CD4-positive, alpha-beta T cell treated with Interleukin-6 at 100 ng/mL for 8 hours (primary cell): ENCODE results near the gene CAPN5.
"Not testable (repeated sequence)": the region's sequence is repeated elsewhere in the genome, so short reads cannot be mapped to it uniquely, and the experiment has no call there.

Source experiments
- DNase-seq: peaks from one replicate; pipeline ENCODE4 v3.0.0-alpha.2; 2020; ENCODE audit warnings: mixed read lengths, low spot score

Gene CAPN5

DNA sequence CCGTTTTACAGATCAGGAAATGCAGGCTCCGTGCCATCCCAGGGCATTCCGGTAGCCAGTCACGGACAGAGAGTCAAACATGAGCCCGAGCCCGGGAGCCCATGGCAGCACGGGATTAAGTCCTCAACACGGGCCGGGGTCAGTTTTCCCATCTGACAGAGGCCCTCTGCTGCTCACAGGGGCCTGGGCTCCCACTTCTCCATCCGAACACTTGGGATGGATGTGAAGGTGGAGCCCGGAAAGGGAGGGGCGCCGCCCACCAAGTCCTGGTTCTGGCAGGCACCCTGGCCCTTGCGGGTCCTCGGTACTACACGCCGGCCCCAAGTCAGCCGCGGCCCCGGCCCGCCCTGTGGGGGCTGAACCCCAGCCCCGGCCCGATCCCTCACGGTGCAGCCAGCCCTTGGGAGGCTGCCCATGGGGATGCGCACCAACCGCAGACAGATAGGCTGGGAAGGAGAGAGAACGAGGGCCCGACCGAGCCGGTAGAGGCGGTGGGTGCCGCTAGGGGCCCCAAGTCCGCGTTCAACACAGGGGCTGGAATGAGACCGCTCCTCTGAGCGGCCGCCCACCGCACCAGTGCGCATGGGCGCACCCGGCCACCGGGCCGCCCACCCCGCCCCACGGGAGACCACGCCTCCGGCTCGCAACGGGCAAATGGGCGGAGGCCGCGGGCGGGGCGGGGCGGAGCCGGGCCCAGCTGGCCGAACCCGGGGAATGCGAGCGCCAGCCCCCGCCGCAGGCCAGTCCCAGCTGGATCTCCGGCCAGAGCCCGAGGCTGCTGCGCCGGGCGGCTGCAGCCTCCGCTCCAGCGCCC is at the start of gene CAPN5:
CAPN5 (plus strand) TSS at position 743 of the 814 bp plus-strand sequence. CDS start 17,916 bp downstream, outside the sequence.
- peak; percentile 84 for DNase-seq

GRCh38 chr11:77018396-77018924 is 48.3 kb upstream of the CAPN5 start:
- not testable (repeated sequence) for DNase-seq

DNA sequence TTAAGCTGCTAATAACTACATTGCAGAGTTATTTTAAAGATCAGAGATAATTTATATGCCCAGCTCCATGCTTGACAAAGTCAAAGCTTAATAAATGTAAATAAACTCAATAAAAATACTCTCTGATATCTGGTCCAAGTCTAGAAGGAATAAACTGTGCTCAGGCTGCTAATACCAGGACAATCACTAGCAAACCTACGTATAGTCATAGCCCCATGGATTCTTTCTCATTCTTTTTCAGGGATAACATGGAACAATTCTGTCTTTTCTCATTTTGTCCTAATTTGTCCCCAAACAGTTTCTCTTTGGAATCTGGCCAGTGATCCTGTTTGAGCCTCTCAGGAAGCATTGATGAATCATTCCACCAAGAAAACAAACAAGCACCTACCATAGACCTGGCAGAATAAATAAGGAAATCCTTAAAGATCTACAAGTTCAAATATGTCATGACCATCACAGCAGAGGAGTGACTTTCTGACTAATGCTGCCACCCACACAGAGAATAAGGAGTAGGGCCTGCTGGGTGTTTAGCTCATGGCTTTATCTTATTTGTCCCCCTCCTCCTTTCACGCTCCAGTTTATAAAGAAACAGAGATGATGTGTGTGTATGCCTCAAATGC is 46.7 kb upstream of the CAPN5 start:
- DNase-seq: no peak

DNA sequence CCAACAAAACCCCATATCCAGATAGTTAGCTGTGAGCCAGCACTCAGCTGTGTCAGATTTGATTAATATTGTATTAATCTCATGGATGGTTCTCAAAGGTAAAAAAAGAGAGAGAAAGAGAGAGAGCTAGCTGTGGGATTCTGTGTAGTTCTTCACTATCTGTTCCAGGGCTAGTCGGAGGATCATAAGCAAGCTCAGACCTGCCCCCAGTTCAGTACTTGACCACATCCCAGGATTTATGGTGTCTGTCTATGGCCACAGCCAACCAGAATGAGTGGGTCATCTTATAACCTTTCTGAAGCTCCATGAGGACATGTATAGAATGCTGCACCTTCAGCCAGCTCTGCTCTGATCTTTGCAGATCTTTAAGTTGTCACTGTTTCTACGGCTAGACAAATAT is 46.0 kb upstream of the CAPN5 start:
- DNase-seq: no peak

DNA sequence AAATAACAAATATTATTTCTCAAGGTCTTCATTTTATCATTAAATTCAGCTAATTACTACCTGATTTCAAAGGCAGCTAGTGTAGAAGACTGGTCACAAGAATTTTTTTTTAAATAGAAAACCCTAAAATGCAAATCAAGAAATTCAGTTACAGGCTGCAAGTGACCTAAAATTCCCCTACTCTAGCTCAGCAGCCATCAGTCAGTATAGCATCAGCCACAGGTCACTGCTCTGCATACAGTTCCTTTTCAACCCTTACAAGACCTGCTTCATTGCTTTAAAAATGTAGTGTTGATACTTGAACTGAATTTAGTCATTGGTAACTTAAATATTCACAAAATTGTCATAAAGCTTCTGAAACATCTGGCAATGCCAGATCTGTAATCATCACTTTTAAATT is 42.0 kb upstream of the CAPN5 start:
- DNase-seq: no peak

- no peak for DNase-seq
These were observed 40.5 kb upstream of the CAPN5 start for GRCh38 chr11:77026221-77026620.

DNA sequence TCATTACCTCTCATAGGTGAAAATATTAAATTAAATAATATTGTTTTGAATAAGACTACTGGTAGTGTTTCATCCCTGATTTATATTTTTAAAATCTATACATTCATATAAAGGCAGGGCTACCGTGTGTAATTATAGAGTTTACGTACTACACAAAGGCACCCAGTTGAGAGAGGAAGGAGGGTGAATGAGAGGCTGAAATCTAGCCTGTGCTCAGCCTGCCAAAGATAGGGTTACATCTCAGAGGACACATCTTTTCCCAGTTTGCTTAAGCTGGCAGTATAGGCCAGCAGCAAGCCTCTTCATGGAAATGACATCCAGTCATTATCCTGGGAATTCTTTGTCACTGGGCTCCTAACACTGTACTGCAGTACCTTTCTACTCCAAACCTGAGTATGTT is 40.0 kb upstream of the CAPN5 start:
- no peak for DNase-seq

GRCh38 chr11:77027275-77027674 is 39.5 kb upstream of the CAPN5 start:
- DNase-seq: no peak

DNA sequence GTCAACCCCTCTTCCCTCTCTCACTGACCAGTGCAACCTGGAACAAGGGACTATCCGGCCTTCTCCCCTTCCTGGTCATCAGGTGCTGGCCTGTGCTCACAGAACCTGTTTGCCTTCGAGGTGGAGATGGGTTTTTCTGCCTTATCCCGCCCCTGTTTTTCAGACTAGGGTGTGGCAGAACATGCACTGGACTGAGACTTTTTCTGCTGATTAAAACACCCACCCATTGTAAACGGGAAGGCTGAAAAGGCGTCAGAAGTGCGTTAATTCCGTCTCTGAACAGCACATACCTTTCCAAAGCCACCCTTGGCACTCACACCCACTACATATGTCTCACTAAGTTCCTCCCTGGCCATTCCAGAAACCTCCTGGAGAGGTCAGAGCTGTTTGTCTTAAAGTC is 36.9 kb upstream of the CAPN5 start:
- no peak for DNase-seq

DNA sequence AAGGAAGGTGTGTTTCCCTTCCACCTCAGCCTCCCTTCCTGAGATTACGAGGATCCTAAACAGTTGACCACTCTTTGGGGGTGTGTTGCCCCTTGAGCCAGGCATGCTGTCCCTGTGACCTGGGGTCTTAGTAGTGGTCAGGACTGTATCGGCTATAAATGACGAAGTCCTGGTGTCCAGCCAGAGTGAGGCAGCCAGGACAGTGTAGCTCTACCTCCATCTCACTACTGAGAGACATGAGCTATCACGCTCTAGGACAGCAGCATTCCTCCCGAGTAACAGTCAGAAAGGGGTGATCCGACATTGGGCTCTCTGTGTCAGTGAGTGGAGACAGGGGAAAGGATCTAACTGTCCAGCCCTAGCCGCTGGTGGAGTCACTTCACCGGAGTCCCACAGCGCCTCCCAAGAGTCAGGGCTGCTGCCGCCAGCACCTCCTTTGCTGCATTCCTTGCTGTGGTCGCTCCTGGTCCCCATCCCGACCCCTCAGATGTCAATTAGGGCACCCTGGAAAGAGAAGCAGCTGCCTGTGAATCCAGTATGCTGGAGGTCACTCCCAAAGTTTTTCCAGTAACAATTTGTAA is 35.8 kb upstream of the CAPN5 start:
- DNase-seq: no peak

- DNase-seq: no peak
These were observed 35.2 kb upstream of the CAPN5 start for GRCh38 chr11:77031599-77031998.

DNA sequence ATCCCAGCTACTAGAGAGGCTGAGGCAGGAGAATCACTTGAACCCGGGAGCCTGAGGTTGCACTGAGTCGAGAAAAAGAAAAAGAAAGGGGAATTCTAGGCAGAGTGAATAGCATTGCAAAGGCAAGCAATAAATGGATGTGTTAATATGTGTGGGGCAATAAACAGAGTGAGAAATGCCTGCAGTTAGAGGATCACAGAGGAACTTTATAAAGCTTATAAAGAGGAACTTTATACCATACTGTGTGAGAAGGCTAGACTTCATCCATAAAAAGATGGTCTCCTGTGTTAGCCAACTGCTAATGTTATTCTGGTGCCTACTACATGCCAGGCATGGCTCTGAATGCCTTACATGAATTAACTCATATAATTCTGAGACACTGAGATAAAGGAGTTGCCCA is 31.7 kb upstream of the CAPN5 start:
- DNase-seq: no peak

GRCh38 chr11:77035580-77035979 is 31.2 kb upstream of the CAPN5 start:
- DNase-seq: no peak

DNA sequence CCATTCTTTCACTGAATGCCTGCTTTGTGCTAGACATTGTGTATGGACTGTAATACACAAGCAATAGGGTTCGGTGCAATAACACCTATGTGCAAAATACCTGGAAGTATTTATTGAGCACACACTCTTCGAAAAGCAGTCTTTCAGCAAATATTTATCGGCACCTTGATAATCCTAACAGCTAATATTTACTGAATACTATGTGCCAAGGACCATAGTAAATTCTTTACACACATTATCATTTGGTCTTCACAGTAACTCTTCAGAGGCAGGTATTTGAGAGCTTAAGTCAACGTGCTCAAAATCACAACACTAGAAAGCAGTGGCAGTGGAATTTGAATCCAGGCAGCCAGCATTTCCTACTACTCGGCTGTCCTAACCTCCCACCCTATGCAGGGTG is 30.4 kb upstream of the CAPN5 start:
- DNase-seq: no peak

GRCh38 chr11:77037057-77037456 is 29.7 kb upstream of the CAPN5 start:
- no peak for DNase-seq

DNA sequence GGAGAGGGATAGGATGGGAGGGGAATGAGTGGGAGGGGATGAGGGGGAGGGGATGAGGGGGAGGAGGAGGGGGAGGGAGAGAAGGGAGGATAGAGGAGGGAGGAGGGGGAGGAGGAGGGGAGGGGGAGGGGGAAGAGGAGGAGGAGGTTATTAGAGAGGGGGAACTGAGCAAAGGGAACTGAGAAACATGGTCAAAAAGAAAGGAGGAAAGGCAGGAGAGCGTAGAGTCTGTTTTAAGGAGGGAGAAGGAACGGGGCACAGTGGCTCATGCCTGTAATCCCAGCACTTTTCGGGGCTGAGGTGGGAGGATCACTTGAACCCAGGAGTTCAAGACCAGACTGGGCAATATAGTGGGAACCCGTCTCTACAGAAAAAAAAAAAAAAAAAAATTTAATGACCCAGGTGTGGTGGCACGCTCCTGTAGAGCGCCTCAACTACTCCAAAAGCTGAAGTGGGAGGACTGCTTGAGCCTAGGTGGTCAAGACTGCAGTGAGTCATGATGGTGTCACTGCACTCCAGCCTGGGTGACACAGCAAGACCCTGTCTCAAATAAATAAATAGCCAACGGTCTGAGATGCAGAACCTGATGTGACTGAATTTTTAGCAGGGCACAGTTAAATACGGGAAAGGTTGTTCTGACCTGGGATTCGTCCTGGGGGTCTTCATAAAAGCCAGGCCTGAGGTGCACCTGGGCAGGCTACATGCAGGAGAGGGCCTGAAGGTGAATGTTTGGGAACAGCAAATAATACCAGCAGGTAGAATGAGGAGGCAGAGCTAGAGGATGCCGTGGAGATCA is 28.5 kb upstream of the CAPN5 start:
- DNase-seq: no peak

GRCh38 chr11:77038825-77039326 is 27.9 kb upstream of the CAPN5 start:
- DNase-seq: no peak

DNA sequence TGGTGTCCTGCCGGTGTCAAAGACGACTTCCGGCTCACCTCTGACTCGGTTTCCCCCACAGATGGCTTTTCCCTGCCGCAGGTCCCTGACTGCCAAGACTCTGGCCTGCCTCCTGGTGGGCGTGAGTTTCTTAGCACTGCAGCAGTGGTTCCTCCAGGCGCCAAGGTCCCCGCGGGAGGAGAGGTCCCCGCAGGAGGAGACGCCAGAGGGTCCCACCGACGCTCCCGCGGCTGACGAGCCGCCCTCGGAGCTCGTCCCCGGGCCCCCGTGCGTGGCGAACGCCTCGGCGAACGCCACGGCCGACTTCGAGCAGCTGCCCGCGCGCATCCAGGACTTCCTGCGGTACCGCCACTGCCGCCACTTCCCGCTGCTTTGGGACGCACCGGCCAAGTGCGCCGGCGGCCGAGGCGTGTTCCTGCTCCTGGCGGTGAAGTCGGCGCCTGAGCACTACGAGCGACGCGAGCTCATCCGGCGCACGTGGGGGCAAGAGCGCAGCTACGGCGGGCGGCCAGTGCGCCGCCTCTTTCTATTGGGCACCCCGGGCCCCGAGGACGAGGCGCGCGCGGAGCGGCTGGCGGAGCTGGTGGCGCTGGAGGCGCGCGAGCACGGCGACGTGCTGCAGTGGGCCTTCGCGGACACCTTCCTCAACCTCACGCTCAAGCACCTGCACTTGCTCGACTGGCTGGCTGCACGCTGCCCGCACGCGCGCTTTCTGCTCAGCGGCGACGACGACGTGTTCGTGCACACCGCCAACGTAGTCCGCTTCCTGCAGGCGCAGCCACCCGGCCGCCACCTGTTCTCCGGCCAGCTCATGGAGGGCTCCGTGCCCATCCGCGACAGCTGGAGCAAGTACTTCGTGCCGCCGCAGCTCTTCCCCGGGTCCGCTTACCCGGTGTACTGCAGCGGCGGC is 27.0 kb upstream of the CAPN5 start:
- no peak for DNase-seq

- no peak for DNase-seq
These were observed 26.4 kb upstream of the CAPN5 start for GRCh38 chr11:77040401-77040777.

DNA sequence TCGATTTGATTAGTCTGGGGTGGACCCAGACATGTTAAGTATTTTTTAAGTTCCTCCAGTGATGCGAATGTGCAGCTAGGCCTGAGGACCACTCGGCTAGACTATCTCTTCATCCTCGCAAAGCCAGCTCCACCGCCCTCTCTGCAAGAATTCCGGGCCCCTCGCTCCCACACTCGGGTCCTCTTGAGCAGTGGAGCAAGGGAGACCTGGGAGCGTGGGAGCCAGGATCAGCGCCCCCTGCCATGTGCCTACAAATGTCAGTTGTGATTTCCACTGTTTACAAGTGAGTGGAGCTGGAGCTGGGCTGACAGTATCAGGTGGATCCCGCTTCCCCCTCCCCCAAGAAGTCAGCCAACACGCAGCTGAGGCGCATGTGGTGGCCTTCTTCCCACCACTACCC is 25.9 kb upstream of the CAPN5 start:
- DNase-seq: no peak

DNA sequence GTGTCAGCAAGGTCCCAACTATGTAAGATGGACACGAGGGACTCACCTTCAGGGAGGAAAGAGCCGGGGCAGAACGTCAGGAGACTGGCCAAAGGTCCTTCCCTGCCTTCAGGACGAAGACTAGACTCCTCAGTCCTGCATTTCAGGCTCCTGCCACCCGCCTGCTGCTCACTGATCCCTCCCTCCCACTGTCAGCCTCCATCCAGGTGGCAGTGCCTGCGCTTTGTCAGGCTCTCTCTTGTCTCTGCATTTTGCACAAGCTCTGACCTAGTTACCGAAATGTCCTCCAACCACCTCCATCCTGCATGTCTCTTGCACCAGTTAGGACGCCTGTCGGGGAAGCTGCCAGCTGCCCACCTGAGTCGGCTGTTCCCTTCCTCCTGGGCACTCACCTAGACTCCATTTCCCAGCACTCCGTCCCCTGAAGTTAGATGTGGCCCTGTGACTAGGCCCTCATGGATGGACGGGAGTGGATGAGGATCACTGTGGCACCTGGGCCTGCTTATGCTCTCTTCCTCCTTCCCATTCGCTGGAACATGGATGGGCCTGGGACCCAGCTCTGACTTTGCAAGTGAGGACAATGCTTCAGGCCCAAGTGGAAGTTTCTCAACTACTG is 24.6 kb upstream of the CAPN5 start:
- no peak for DNase-seq
